ENCODE results near the gene STEAP1B.

GRCh38 chr7:22454446-22454845 lies 45.5 kb downstream of the STEAP1B start:
- TF ChIP-seq CTCF (IDR thresholded peaks at IDR 0.05; ENCODE audit: low read depth, low read length) (no peak), EZH2phosphoT487 (IDR thresholded peaks at IDR 0.05; ENCODE audit: low read depth) (no peak)
